Heart left ventricle (tissue), 13 donors: ENCODE measurements around the gene L3HYPDH.

Experiments used
- CTCF ChIP-seq, 12 donors: fragments of 200-600 bp; sonication (generic) in 4 of 12; IDR thresholded peaks; one replicate each; pipeline versions ENCODE4 v1.5.0 to v1.8.0; 2018 to 2022; ENCODE audit warnings: antibody characterized with exemption in 12 of 12, mild to moderate bottlenecking in 5 of 12
- POLR2A ChIP-seq, 2 donors: fragments of 450-650 bp; IDR thresholded peaks; one replicate each; pipeline ENCODE4 v1.6.1; 2017; ENCODE audit warnings: antibody characterized with exemption in 2 of 2, mild to moderate bottlenecking in 2 of 2, moderate library complexity in 2 of 2
- donor health status: ischemic (EF 13 %, LVEDD 7.1; RV severe dilation, severe dysfunction).
- donor health status: DM: no; HTN: yes; CAD: no.
- donor health status: DM: no; HTN: no; CAD: no.
- donor health status: ischemic (EF 25% LVEDD 6.9; RV normal size, moderate dysfunction).
- donor health status: ischemic (EF 25% LVEDD 5.7; RV mildly dilated, moderate dysfunction).
- donor health status: ischemic (EF 35%, LVEDD 5.7; RV mildly dilated, moderate dysfunction).
- donor health status: nonischemic (EF 11% LVEDD 7.7; RV severe dilation, severe dysfunction).
- donor health status: DM: yes; HTN: yes; CAD: no.
- donor health status: PGD.
- donor health status: ischemic (EF 29% LVEDD 5.4; RV normal size, mild dysfunction).
- donor health status: nonischemic (EF 23%, LVEDD 6.1; RV moderate dilation, normal function).

GRCh38 chr14:59474172-59474571, 10.0 kb downstream of the L3HYPDH start:
- TF ChIP-seq CTCF (IDR thresholded peaks at IDR 0.05) (no peak), POLR2A (IDR thresholded peaks at IDR 0.05) (no peak)
